Measurements from ENCODE around the gene PPIL1.

The PPIL1 gene

DNA sequence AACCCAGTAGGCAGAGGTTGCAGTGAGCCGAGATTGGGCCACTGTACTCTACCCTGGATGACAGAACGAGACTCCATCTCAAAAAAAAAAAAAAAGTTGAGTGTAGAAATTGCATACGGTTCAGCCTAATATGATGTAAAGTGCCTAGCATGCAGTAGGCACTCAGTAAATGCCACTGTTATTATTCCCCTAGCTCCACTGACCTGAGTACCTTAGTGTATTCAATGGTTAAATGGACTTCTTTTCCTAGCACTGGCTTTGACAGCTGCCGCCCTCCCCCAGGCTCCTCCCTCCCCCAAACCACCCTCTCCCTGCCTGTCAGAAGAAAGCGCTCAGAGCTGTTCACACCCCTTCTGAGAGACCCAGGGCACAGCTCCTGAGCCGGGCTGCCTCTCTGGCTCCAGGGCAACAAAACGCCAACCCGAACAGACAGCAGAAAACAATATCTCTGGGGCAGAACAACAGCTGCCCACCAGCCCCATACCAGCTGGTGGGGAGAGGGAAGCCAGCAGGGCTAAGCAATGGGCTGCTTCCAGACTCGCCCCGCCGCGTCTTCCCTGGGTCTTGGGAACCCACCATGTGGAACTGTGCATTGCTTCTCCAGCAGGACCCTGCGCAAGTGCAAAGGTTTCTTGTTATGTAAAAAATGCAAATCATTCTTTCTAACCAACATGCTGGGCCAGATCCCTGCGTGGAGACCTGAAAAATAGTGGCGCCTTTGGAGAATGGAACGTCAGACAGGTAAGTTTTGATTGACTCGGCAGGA is 39.8 kb downstream of the PPIL1 start:
- DNase-seq, result no peak

DNA sequence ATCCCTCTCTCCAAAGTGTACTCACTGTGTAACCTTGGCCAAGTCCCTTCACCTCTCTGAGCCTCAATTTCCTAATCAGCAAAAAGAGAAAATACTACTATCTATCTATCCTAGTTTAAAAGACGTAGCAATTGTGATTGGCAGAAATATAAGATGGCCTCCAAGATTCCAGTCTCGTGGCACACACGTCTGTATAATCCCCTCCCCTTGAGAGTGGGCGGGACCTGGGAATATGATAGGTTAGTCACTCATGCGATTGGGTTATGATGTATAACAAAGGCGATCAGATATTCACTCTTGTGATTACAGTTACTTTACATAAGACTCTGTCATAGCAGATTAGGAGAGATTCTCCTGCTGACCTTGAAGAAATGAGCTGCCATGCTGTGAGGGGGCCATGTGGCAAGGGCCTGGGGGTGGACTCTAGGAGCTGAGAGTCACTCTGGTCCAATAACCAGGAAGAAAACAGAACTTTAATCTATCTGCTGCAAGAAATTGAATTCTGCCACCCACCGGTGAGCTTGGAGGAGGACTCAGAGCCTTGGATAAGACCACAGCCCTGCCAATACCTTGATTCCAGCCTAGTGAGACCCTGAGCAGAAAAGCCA is 41.3 kb downstream of the PPIL1 start:
- no peak for DNase-seq

- DNase-seq, result no peak
Measured at GRCh38 chr6:36832313-36832712, 42.3 kb downstream of the PPIL1 start.

- no peak for DNase-seq
Measured at GRCh38 chr6:36830577-36830976, 44.0 kb downstream of the PPIL1 start.

DNA sequence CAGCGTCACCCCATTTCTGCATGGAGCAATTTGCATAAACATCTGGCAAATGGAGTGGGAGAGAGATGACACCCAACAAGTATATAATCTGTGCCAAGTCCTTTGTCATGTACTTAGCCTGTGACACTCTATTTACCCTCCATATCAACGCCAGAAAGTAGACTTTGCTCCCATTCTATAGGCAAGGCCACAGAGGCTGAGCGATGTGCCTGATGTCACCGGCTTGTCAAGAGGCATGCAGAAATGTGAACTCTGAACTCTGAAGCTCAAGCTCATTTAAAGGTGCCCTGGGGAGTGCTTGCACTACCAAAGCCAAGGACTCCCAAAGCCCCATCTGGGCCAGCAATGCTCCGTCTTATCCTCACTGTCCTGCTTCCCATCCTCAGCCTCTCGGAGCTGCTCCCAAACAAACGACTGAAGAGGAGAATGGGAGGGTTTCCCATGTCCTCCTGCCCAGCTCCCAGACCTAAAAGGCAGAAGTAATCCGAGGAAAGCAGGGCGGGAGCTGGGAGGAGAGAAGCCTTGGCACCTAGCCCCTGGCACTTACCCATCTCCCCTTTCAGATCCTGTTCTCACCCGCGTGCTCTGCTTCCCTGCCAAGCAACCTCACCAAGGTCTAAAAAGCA is 44.6 kb downstream of the PPIL1 start:
- no peak for DNase-seq

GRCh38 chr6:36827261-36828079 is 47.1 kb downstream of the PPIL1 start:
- peak; percentile 52 for DNase-seq

DNA sequence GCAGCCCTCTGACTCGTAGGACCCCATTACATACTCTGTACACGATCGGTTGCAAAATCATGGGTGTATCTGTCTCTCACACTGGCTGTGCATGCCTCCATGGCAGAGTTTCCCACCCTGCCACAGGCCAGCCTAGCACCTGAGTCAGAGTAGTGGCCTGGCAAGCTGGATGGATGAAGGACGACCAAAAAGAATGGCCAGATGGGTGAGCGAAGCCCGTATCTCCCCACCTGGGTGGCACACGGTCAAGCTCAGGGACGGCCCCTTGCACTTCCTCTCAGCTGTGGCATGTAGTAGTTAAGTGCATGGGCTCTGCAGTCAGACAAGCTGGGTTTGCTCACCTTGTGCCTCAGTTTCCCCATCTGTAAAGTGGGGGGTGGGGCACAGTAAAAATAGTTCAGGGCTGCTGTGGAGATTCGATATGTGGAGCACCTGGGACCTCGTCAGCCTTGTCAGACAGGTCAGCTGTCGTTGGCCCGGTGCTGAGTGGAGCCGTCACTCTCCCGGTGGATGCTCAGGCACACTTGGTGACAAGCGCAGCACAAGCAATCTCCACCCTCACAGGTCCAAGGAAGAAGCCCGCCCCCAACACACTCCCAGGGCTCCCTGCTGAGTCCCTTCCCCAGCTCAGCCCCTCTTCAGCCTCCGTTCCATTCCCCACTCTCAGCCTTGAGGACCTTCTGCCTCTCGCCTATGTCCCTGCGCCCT is 47.9 kb downstream of the PPIL1 start:
- DNase-seq, result no peak

- DNase-seq, result no peak
Measured at GRCh38 chr6:36825994-36826393, 48.6 kb downstream of the PPIL1 start.

GRCh38 chr6:36825452-36825851 is 49.2 kb downstream of the PPIL1 start:
- DNase-seq, result no peak

GRCh38 chr6:36824253-36824652 is 50.4 kb downstream of the PPIL1 start:
- DNase-seq, result no peak

GRCh38 chr6:36823421-36824096 is 51.0 kb downstream of the PPIL1 start:
- no peak for DNase-seq

GRCh38 chr6:36822506-36823269 is 51.9 kb downstream of the PPIL1 start:
- DNase-seq, result no peak

GRCh38 chr6:36821581-36822335 is 52.8 kb downstream of the PPIL1 start:
- no peak for DNase-seq

DNA sequence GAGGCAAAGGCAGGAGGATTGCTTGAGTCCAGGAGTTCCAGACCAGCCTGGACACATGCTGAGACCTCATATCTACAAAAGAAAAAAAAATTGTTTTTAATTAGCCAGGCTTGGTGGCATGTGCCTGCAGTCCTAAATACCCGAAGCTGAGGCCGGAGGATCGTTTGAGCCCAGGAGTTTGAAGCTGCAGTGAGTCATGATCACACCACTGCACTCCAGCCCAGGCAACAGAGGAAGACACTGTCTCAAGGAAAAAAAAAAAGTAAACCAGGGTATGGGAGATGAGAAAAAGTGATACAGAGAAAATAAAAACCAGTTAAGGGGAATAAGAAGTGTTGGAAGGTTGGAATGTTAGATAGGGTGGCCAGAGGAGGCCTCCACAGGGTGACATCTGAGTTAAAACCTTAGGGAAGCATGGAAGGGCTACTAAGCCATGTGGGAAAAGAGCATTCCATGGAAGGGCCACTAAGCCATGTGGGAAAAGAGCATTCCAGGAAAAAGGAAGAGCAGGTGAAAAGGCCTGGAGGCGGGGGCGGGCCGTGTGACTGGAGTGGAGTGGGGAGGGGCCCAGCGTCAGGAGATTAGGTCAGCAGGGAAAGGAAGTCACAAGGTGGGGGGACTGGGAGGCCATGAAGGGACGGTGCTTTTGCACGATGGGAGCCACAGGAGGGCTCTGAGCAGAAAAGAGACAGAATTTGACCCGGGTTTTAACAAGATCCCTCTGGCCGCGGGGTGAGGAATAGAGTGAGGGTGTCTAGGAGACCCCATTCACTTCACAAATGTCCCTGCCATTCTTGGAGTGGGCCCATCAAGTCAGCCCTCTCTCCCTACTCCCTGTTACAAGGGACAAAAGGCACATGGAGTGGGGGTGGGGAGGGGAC is 53.7 kb downstream of the PPIL1 start:
- DNase-seq, result no peak

- DNase-seq, result no peak
Measured at GRCh38 chr6:36818756-36819155, 55.8 kb downstream of the PPIL1 start.

DNA sequence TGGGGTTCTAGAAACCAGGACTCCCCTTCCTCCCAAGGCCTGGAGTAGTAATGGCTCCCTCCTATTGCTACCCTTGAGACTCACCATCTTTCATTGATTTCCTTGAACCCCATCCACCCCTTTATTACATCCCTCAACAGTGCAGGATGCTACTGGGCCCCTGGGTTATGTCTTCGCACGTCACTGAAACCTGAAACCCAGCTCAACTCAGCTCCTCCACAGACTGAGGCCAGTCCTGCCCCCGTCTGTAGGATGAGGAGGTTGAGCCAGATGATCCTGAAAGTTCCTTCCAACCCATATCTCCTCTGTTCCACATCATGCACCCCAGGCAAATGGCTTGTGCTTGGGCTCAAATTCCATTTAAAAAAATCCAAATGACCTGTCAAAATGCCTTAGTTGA is 56.8 kb downstream of the PPIL1 start:
- no peak for DNase-seq

DNA sequence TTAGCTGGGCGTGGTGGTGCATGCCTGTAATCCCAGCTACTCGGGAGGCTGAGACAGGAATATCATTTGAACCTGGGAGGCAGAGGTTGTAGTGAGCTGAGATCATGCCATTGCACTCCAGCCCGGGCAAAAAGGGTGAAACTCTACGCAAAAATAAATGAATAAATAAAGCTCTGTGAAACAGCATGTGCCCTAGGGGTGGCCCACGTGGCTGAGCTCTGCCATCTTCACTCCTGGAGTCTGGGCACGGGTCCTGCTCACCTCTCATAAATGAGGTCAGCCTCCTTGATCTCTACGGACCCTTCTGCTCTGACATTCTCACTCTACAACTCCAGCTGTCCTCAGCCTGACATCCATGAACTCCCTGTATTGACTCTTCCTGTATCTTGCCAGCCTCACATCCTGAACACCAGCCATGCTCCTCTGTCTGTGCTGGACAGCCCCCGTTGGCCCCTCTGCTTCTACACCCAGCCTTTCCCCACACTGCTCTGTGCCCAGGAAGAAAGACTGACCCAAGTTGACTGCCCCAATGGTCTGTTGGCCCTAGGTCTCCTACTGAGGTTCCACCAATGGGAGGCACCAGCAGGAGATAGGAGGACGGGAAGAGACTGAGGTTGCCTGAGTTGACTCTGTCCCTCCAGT is 57.3 kb downstream of the PPIL1 start:
- DNase-seq, result no peak

- no peak for DNase-seq
Measured at GRCh38 chr6:36815962-36816735, 58.5 kb downstream of the PPIL1 start.
